ENCODE data around the gene COL6A1. TPM values are rescaled to one million over a fixed set of nuclear protein-coding genes. Genes with fewer than 3 reads are reported as not detected.

COL6A1 gene
- total and polyA plus RNA-seq, 2 of the 13 experiments (the other 11 are each of a cell fraction or from before 2014, with no cell fraction given), result 3.1 to 4.8 TPM

GRCh38 chr21:45940621-45941337, 40.8 kb upstream of the COL6A1 start:
- intact Hi-C loops (cut with micrococcal nuclease; ENCODE audit: unreplicated experiment), result no loop called here
- Histone ChIP-seq H3K27ac (ENCODE audit: extremely low read length, insufficient read depth, low read length) (no peak overlapping the region), H3K27me3 (ENCODE audit: control insufficient read depth in 1 of 2, insufficient read depth in 2 of 2, low read length in 2 of 2) (peaks cover 7 to 56% of the 10 kb centered on the region in 2 experiments; a peak in 3 of 5 replicates), H3K79me2 (ENCODE audit: insufficient read depth, low read length) (no peaks in the 10 kb centered on the region), H3K36me3 (replicated peaks in 1 of 2; ENCODE audit: control insufficient read depth in 1 of 2, insufficient read depth in 2 of 2, low read length in 2 of 2) (no peaks in the 10 kb centered on the region), H2AFZ (ENCODE audit: low read length) (no peak overlapping the region), H3K4me2 (ENCODE audit: low read depth, low read length) (no peak overlapping the region), H3K4me1 (ENCODE audit: insufficient read depth, low read length) (no peaks in the 10 kb centered on the region), H3K4me3 (replicated peaks in 1 of 3; ENCODE audit: insufficient read depth in 1 of 3, low read depth in 2 of 3, low read length in 3 of 3) (no peak overlapping the region), H3K9me3 (ENCODE audit: low read length) (no peaks in the 10 kb centered on the region), H4K20me1 (ENCODE audit: insufficient read depth, low read length) (no peaks in the 10 kb centered on the region; the same call in 1 of the 2 replicates), H3K9ac (ENCODE audit: insufficient read depth, low read depth, low read length) (no peak overlapping the region)
- ATAC-seq, result no peak
- ChIA-PET CTCF (ENCODE audit: low intra/inter-chr PET ratio, low total read pairs) (no interaction called here), POLR2A (no interaction called here)
- 37% methylated on average over 8 of the region's 23 CpGs for WGBS (ENCODE audit: low lambda C conversion rate)
- BruUV-seq (replicated peaks), result no TSS peak
- FAIRE-seq, result no peak
- in situ Hi-C loops (cut with HindIII; ENCODE audit: extremely low pct_ligation_motif_present, low pct_unique_long_range_greater_than_20kb), result no loop called here
- no peak for DNase-seq (ENCODE audit: low spot score)
- TF ChIP-seq BATF2 (CRISPR knock-in tag; IDR thresholded peaks at IDR 0.05), result no peak
- no peak for TF ChIP-seq FOXK2 (IDR thresholded peaks at IDR 0.05)
- TF ChIP-seq ZNF614 (CRISPR knock-in tag; IDR thresholded peaks at IDR 0.05; ENCODE audit: borderline replicate concordance), result no peak

- ChIA-PET CTCF (ENCODE audit: low intra/inter-chr PET ratio, low total read pairs) (no interaction called here), POLR2A (no interaction called here)
- Histone ChIP-seq H3K79me2 (ENCODE audit: insufficient read depth, low read length) (no peaks in the 10 kb centered on the region), H3K4me3 (replicated peaks in 1 of 3; ENCODE audit: insufficient read depth in 1 of 3, low read depth in 2 of 3, low read length in 3 of 3) (no peak overlapping the region), H3K27ac (ENCODE audit: extremely low read length, insufficient read depth, low read length) (no peak overlapping the region), H3K9me3 (ENCODE audit: low read length) (no peaks in the 10 kb centered on the region), H3K36me3 (replicated peaks in 1 of 2; ENCODE audit: control insufficient read depth in 1 of 2, insufficient read depth in 2 of 2, low read length in 2 of 2) (no peaks in the 10 kb centered on the region), H3K4me2 (ENCODE audit: low read depth, low read length) (no peak overlapping the region), H3K27me3 (ENCODE audit: control insufficient read depth in 1 of 2, insufficient read depth in 2 of 2, low read length in 2 of 2) (peaks cover 7 to 56% of the 10 kb centered on the region in 2 experiments; a peak in 3 of 5 replicates), H3K4me1 (ENCODE audit: insufficient read depth, low read length) (no peaks in the 10 kb centered on the region), H3K9ac (ENCODE audit: insufficient read depth, low read depth, low read length) (no peak overlapping the region), H2AFZ (ENCODE audit: low read length) (no peak overlapping the region), H4K20me1 (ENCODE audit: insufficient read depth, low read length) (no peaks in the 10 kb centered on the region; the same call in 1 of the 2 replicates)
- no TSS peak for BruUV-seq (replicated peaks)
- WGBS (ENCODE audit: low lambda C conversion rate), result 0% methylated on average over 1 of the region's 14 CpGs
- ATAC-seq, result no peak
- in situ Hi-C loops (cut with HindIII; ENCODE audit: extremely low pct_ligation_motif_present, low pct_unique_long_range_greater_than_20kb) (no loop called here), intact Hi-C loops (cut with micrococcal nuclease; ENCODE audit: unreplicated experiment) (no loop called here)
- no peak for DNase-seq (ENCODE audit: low spot score)
- TF ChIP-seq ATF4 (CRISPR knock-in tag; IDR thresholded peaks at IDR 0.05), result no peak
- no peak for TF ChIP-seq NR3C1 (CRISPR knock-in tag; IDR thresholded peaks at IDR 0.05)
- no peak for TF ChIP-seq NBN (conservative IDR thresholded peaks at IDR 0.05)
- no peak for TF ChIP-seq ZNF136 (CRISPR knock-in tag; IDR thresholded peaks at IDR 0.05; ENCODE audit: low read depth)
- TF ChIP-seq ZFP90 (CRISPR knock-in tag; IDR thresholded peaks at IDR 0.05; ENCODE audit: borderline replicate concordance), result no peak
- no peak for TF ChIP-seq ZBTB3 (CRISPR knock-in tag; IDR thresholded peaks at IDR 0.05; ENCODE audit: borderline replicate concordance, low read depth)
- TF ChIP-seq HDAC1 (CRISPR knock-in tag; IDR thresholded peaks at IDR 0.05), result no peak
- FAIRE-seq, result no peak
Measured at GRCh38 chr21:45941338-45941710, 40.2 kb upstream of the COL6A1 start.

Measured in HepG2 (cell line).